Right lobe of liver (tissue), 4 donors: ENCODE data around the gene THRAP3.

Source experiments
- CTCF ChIP-seq, 4 donors: fragments of 200-600 bp in 3 of 4; fragments of 450-650 bp in 1 of 4; IDR thresholded peaks; one replicate each; pipeline versions ENCODE4 v1.5.1 to v1.8.0; 2016 to 2022; ENCODE audit warnings: antibody characterized with exemption in 4 of 4, mild to moderate bottlenecking in 2 of 4
- POLR2A ChIP-seq: fragments of 450-650 bp; IDR thresholded peaks from one replicate; pipeline ENCODE4 v1.6.1; 2017; ENCODE audit warnings: antibody characterized with exemption, mild to moderate bottlenecking
- donor health status: DM: no; HTN: no; CAD: no.
- donor health status: DM: no; HTN: no; CAD: no.
- donor health status: DM: no; HTN: yes; CAD: no.

GRCh38 chr1:36297062-36297461 lies 72.8 kb downstream of the THRAP3 start:
- TF ChIP-seq CTCF (IDR thresholded peaks at IDR 0.05) = no peak
- no peak for TF ChIP-seq POLR2A
